ENCODE measurements around the gene UBL7.

DNA sequence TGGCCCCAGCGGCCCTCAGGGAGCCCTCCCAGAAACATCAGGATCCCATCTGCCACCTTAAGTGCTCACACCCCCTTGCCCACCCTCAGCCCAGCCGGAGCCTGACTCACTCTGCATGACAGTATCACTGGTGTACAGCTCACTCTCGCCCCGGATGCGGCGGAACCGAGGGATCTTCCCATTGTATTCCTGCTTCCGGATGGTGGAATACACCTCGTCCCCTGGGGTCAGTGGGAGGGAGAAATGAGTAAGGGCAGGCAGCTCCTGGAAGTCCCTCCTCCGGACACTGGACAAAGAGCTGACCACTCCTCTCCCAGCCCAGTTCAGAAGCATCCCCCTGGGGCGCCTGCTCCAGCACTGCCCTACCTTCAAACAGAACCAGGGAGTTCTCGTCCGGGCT, 43.7 kb downstream of the UBL7 start:
- TF ChIP-seq, protein P1, sequence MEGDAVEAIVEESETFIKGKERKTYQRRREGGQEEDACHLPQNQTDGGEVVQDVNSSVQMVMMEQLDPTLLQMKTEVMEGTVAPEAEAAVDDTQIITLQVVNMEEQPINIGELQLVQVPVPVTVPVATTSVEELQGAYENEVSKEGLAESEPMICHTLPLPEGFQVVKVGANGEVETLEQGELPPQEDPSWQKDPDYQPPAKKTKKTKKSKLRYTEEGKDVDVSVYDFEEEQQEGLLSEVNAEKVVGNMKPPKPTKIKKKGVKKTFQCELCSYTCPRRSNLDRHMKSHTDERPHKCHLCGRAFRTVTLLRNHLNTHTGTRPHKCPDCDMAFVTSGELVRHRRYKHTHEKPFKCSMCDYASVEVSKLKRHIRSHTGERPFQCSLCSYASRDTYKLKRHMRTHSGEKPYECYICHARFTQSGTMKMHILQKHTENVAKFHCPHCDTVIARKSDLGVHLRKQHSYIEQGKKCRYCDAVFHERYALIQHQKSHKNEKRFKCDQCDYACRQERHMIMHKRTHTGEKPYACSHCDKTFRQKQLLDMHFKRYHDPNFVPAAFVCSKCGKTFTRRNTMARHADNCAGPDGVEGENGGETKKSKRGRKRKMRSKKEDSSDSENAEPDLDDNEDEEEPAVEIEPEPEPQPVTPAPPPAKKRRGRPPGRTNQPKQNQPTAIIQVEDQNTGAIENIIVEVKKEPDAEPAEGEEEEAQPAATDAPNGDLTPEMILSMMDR (IDR thresholded peaks at IDR 0.05; ENCODE audit: low read length): no peak
- TF ChIP-seq EZH2 (optimal IDR thresholded peaks at IDR 0.05; ENCODE audit: low read depth, low read length) (no peak), EZH2phosphoT487 (IDR thresholded peaks at IDR 0.05; ENCODE audit: low read length) (no peak)

Data from MM.1S (cell line).